NCI-H1930 (cell line): ENCODE measurements around the gene ZNF275.
"Not testable (repeated sequence)": the region's sequence is repeated elsewhere in the genome, so short reads cannot be mapped to it uniquely, and the experiment has no call there.

Source experiments
- DNase-seq, 2 experiments: peaks; one replicate each; lab custom pipeline; 2025; lab: John Stamatoyannopoulos, UW

ZNF275 gene

DNA sequence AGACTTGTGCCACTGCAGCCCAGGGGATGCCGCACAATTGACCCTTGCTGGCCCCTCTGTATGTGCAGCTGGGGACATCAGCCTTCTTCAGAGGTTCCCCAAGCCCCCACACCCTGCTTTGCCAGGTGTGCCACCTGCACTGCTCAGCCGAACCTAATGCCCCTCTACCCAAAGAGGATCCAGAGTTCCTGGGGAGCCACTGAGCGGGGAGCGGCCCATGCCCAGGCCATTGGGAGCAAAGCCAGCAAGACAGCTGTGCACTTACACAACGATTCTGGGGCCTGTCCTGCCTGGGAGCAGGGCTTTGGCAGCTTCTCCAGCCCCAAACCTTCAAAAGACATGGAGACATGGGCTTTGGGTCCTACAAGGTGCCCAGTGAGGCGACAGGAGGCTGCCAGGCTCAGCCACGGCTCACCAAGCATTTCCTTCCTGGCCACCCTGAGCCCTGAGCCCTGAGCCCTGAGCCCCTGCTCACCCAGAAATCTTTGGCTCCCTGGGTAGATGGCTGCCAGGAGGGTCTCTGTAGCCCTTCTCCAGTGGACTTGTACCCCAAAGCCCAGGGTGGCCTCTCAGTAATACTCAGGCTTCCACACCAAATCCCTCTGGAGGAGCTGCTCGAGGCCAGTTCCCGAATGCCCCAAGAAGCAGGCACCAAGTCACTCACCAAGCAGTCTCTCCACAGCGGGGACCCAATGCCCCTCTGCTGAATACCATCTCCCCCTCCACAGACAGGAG, 54.2 kb downstream of the ZNF275 start:
- no peak for DNase-seq

DNA sequence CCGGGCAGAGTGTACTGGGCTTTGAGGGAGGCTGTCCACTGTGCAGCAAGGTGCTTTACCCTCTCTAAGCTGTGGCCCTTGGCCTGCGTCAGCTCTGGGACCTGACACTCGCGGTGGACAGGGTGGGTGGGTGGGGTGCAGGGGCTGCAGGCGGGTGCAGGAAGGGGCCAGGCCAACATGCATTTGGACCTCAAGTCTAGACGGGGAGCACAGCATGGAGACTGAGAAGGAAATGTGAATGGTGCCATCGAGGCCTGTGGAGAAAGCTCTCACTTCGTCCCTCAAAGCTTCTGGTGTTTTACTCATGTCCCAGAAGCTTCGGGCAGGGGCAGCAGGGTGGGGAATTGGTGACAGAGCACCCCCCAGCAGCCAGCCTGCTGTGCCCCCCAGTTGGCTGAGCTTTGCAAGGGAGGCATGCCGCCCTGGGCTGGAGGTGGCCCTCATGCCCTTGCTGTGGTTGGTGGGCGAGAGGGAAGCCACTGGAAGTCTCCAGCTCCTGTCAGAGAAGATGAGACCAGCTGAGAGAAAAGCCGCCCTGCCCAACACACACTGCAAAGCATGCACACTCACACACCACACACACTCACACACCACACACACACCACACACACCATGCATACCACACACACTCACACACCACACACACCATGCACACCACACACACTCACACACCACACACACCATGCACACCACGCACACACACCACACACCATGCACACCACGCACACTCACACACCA, 54.9 kb downstream of the ZNF275 start:
- no peak for DNase-seq

DNA sequence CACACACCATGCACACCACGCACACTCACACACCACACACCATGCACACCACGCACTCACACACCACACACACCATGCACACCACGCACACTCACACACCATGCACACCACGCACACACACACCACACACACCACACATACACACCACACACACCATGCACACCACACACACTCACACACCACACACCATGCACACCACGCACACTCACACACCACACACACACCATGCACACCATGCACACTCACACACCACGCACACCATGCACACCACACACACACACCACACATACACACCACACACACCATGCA, 55.5 kb downstream of the ZNF275 start:
- not testable (repeated sequence) for DNase-seq

DNA sequence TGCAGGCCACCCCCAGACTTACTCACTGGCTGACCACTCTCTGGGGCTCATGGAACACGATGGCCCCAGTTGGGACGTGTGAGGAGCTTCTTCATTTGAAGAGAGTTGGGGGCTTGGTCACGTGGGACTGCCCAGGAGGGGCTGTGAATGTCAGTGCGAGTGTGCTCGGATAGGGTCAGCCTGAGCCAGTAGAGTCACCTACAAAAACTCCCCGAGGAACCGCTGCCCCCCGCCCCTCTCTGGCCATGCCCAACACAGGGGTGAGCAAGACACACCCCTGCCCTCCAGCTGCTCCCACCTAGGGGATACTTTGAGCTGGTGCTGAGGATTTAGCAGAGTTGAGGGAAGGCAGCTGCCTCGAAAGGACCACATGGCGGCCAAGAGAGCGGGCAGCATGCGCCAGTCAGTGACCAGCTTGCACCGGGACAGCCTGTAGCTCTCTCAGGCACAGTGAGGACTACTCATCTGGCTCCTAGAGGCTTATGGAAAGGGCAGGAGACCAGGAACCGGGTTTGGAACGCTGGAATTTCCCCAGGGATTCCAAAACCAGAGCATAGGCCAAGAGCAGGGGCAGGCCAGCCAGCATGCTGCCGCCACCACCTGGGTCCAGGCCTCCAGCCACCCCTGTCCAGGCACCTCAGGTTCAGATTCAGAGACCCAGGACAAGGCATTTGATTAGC, 58.8 kb downstream of the ZNF275 start:
- DNase-seq: no peak

DNA sequence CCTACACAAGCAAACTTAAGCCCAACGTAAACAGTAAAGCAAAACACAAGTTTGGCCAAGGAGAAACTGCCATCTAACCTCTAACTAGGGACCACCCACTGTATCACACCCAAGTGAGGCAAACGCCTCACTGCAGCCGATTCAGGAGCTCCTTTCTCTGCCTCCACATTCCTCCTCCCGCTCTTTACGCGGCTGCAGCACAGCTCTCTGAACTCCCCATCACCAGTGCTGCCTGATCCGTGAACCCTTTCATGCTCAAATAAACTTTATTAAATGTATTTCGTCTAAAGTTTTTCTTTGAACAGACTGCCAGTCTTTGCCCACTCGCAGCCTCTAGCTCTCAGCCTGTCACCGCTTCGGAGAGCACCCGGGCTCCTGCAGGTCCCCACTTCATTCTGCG, 60.7 kb downstream of the ZNF275 start:
- DNase-seq: no peak

DNA sequence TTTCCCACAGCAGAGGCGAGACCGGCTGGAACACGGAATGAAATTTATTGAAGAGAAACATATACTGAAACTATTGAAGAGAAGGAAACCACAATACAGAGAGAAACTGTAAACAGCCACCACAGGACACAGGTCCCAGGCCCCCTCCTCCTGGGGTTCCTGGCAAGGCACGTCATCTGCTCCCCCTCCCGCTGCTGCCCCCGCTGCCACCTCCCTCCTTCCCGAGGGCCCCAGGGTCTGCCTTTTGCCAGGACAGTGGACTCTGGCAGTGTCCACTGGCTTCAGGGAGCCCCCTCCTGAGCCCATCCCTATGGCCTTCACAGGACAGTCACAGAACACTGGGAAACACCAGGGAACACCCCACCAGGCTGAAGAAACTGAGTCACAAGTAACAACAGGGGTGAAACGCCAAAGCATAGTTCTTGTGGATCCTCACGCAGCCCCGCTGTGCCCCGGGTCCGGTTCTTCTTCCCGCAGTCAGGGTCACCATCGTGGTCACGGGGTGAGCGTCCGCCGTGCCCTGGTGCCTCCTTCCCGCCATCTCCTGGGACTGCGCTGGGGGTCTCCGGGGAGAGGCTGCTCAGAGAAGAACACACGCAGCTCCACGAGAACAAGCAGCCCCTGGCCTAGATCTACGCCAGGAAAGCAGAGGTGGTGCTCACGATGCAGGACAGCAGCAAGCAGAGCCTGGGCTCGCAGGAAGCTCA, 61.8 kb downstream of the ZNF275 start:
- no peak for DNase-seq

DNA sequence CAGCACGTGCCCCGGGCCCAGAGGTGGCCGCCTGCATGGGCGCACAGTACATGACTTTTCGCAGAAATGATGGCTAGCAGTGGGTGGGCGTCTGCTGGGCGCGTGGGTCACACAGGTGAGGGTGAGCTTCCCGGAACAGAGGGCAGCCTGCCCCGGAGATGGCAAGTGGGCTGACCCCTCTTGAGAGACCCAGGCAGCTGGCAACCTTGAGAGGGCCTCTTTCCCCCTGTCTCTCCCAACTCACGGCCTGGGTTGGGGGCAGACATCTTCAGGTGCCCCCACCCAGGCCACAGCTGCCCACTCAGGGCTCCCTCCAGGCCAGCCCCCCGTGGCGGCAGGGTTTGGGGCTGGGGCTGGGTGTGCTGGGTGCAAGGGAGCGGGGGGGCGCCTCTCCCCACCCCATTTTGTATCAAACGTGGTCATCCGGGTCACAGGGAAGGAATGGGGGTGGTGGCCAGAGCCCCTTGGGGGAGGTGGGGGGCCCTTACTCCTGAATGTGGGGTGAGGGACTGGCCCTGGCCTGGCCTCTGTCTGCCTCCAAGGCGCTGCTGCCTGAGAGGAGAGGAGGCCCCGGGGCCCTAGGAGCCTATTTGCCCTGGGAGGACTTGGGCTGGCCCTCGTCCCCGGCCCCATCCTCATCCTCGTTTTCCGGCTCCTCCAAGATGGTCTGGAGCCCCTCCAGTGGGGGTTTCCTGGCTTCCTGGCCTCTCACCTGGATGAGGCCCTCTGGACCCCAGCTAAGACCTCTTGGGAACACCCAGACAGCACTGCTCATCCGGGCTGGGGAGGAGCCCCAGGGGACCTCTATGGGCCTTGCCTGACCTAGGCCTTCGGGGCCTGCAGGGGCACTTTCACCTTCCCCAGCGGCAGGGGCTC, 62.6 kb downstream of the ZNF275 start:
- DNase-seq: no peak

DNA sequence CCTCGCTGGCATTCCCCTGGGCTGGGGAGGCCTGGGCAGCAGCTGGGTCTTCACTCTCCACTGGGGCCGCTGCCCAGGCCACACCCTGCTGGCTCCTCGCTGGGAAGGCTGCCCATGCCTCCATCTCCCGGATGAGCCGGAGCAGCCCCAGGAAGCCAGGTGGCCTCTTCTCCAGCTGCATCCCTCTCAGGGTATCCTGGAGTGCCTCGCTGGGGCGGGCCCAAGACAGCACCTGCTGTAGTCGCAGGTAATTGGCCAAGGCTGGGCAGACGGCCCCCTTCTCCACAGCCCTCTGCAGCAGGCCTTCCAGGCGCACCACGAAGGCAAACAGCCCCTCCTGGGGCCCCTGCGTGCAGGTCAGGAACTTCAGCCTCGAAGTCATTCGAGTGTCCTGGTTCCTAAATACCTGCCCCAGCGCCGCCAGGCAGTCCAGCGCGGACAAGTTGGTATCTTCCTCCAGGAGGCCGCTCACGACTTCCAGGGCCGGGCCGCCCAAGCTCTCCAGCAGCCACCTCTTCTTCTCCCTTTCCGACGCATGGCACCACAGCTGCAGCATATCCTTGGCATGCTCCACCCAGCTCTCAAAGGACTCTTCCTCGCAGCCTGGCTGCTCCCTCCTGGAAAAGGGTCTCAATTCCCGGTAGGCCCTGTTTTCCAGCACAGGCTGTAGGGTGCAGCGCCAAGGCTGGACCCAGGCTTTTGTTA, 63.5 kb downstream of the ZNF275 start:
- DNase-seq: no peak

DNA sequence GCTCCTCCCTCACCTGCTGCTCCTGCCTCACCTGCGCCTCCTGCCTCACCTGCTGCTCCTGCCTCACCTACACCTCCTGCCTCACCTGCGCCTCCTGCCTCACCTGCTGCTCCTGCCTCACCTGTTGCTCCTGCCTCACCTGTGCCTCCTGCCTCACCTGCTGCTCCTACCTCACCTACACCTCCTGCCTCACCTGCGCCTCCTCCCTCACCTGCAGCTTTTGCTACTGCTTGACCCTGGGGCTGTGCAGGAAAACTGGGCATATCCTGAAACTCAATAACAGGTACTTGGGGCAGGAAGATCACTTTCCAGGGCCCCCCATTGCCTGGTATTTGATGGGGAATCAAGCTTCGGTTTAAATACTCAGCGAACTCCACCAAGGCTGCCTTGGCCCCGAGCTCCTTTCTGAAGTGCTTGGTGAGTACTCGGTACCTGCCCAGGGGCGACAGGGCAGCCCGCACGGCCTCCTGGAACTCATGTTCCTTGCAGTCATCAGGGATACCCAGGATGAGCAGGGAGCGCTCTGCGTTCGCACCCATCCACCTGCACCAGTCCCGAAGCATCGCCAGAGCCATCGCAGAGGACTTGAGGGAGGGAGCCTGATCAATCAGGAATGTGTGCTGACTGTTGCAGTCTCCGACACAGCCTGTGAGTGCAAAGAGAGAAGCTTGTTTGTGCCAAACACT, 64.5 kb downstream of the ZNF275 start:
- DNase-seq: no peak

DNA sequence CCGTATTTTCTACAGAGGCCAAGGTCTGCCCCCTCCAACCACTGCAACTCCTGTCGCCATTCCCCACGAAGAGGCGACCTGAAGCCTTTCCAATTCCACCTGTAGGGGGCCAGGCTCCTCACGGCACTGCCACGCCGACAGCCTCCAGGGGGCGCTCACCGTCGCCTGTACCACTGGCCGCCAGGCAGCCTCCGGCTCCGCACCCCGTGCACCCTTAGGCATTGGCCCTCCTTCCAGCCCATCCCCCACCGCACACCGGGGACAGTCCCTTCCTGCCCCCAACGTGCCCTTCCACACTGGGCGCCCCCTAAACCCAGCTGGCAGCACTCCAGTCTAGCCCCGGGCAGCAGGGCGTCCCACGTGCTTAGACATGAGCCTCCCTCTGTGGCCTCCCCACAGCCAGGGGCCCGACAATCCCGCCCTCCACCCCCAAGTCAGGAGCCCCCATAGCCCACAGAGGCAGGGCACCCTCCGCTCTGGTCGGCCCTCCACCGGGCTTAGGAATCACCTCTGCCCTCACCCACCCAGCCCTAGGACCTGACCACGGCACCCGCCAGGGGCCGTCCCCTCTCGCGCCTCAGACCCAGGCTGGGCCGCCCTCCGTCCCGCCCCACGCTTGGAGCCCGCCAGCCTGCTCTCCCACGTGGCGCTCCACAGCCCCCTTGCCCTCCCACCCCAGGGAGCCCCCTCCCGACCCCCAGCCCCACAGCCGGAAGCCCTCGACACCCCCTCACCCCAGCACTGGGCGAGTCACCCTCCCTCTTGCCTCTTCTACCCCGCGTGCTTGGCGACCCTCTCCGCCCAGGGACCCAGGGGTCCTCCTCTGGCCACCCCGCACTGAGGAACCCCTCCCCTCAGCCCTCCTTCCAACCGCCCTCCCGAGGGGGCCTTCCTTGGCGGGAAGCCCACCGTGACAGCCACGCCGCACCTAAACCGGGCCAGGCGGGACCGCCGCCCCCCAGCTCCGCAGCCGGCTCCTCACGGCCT, 66.5 kb downstream of the ZNF275 start:
- peak; percentile 52 to 79 for DNase-seq

DNA sequence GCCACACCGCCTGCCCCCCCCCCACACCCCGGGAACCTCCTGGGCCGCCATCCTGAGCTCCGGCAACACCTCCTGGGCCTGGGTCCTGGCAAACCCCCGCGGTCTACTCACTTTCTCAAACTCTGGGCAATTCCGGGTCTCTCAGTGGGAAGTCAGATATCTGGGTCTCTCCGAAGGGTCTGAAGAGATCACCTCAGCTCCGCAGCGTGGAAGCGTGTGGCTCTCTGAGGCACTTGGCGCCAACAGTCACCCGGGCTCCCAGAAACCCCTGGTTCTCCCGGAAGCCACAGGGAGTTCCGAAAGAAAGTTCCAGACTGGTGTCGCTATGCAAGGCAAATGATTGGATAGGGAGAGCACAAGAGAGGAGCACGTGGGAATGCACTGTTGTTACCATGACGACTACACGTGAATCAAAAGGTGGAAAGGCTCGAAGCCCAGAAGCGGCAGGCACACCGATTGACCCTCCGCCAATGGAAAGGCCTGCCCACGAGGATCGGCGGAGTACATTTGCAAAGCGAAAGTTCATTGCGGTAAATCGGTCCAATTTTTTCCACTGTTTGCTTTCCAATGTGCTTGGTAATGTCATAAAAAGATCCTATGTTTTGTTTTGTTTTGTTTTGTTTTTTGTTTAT, 67.3 kb downstream of the ZNF275 start, which contains the start of gene PNMA6E:
PNMA6E (minus strand) TSS at position 218 of the 632 bp plus-strand sequence. CDS start 2,501 bp downstream, outside the sequence.
- DNase-seq: no peak
